ENCODE results near the gene ZMYND15. TPM values are rescaled to one million over a fixed set of nuclear protein-coding genes. Genes with fewer than 3 reads are reported as not detected.

Gene ZMYND15
- total and polyA plus RNA-seq, 2 of the 13 experiments (the other 11 are each of a cell fraction or from before 2014, with no cell fraction given) = 0.24 to 2.7 TPM

DNA sequence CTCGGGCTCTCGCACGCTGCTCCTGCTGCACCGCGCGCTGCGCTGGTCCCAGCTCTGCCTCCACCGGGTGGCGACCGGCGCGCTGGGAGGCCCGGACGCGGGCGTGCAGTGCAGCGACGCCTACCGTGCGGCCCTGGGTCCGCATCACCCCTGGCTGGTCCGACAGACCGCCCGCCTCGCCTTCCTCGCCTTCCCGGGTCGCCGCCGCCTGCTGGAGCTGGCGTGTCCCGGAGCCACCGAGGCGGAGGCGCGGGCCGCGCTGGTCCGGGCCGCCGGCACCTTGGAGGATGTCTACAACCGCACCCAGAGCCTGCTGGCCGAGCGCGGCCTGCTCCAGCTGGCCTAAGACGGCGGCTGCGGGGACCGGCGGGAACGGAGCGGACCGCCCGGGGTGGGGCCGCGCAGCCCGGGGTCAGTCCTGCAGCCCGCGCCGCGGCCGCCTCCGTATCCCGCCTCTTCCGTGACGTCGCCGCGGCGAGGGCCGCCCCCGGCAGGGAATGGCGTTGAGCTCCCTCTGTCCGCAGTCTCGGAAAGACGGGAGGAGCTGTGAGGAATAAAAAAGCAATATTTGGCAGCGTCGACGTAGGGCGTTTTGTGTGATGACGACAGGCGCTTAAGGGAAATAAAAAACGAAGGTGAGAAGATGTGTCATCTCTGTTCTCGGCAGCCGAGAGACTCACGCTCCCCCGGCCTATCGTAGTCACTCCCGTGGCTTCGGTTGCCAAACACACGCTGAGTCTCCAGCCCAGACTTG is 50.5 kb downstream of the ZMYND15 start (continued):
- TF ChIP-seq ZNF556 (CRISPR knock-in tag; IDR thresholded peaks at IDR 0.05; ENCODE audit: borderline replicate concordance) (peak; percentile 61), YEATS2 (CRISPR knock-in tag; IDR thresholded peaks at IDR 0.05; ENCODE audit: borderline replicate concordance) (no peak), SKI (IDR thresholded peaks at IDR 0.05; ENCODE audit: partially characterized antibody) (peak; percentile 73), RBM39 (IDR thresholded peaks at IDR 0.05; ENCODE audit: low read depth, low read length, poor library complexity, severe bottlenecking) (no peak), KDM3A (CRISPR knock-in tag; IDR thresholded peaks at IDR 0.05; ENCODE audit: low read depth) (no peak; the same call in 1 of the 2 replicates), REXO4 (CRISPR knock-in tag; IDR thresholded peaks at IDR 0.05; ENCODE audit: borderline replicate concordance) (no peak), ZNF749 (CRISPR knock-in tag; IDR thresholded peaks at IDR 0.05; ENCODE audit: borderline replicate concordance) (0 out of 2 replicates have a peak, but pooled peaks have one; percentile 64), GATA4 (IDR thresholded peaks at IDR 0.05; ENCODE audit: borderline replicate concordance, low read depth) (no peak), ESRRA (CRISPR knock-in tag; IDR thresholded peaks at IDR 0.05; ENCODE audit: low read depth) (0 out of 2 replicates have a peak, but pooled peaks have one; percentile 13), EP300 (IDR thresholded peaks at IDR 0.05; ENCODE audit: low read depth in 2 of 2, low read length in 2 of 2) (no peak), EP300 (CRISPR knock-in tag; IDR thresholded peaks at IDR 0.05; ENCODE audit: borderline replicate concordance) (no peak), ATF1 (CRISPR knock-in tag; IDR thresholded peaks at IDR 0.05) (no peak), ZNF577 (CRISPR knock-in tag; IDR thresholded peaks at IDR 0.05; ENCODE audit: borderline replicate concordance, low read depth) (no peak), NONO (IDR thresholded peaks at IDR 0.05) (no peak), NONO (CRISPR knock-in tag; conservative IDR thresholded peaks at IDR 0.05) (peak; percentile 87)
- TF ChIP-seq, protein P1, sequence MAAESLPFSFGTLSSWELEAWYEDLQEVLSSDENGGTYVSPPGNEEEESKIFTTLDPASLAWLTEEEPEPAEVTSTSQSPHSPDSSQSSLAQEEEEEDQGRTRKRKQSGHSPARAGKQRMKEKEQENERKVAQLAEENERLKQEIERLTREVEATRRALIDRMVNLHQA (CRISPR knock-in tag; IDR thresholded peaks at IDR 0.05) = no peak
- TF ChIP-seq, protein P2, sequence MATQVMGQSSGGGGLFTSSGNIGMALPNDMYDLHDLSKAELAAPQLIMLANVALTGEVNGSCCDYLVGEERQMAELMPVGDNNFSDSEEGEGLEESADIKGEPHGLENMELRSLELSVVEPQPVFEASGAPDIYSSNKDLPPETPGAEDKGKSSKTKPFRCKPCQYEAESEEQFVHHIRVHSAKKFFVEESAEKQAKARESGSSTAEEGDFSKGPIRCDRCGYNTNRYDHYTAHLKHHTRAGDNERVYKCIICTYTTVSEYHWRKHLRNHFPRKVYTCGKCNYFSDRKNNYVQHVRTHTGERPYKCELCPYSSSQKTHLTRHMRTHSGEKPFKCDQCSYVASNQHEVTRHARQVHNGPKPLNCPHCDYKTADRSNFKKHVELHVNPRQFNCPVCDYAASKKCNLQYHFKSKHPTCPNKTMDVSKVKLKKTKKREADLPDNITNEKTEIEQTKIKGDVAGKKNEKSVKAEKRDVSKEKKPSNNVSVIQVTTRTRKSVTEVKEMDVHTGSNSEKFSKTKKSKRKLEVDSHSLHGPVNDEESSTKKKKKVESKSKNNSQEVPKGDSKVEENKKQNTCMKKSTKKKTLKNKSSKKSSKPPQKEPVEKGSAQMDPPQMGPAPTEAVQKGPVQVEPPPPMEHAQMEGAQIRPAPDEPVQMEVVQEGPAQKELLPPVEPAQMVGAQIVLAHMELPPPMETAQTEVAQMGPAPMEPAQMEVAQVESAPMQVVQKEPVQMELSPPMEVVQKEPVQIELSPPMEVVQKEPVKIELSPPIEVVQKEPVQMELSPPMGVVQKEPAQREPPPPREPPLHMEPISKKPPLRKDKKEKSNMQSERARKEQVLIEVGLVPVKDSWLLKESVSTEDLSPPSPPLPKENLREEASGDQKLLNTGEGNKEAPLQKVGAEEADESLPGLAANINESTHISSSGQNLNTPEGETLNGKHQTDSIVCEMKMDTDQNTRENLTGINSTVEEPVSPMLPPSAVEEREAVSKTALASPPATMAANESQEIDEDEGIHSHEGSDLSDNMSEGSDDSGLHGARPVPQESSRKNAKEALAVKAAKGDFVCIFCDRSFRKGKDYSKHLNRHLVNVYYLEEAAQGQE (IDR thresholded peaks at IDR 0.05; ENCODE audit: borderline replicate concordance in 1 of 2, low read depth in 1 of 2, low read length in 2 of 2) = no peak
- TF ChIP-seq, protein P3, sequence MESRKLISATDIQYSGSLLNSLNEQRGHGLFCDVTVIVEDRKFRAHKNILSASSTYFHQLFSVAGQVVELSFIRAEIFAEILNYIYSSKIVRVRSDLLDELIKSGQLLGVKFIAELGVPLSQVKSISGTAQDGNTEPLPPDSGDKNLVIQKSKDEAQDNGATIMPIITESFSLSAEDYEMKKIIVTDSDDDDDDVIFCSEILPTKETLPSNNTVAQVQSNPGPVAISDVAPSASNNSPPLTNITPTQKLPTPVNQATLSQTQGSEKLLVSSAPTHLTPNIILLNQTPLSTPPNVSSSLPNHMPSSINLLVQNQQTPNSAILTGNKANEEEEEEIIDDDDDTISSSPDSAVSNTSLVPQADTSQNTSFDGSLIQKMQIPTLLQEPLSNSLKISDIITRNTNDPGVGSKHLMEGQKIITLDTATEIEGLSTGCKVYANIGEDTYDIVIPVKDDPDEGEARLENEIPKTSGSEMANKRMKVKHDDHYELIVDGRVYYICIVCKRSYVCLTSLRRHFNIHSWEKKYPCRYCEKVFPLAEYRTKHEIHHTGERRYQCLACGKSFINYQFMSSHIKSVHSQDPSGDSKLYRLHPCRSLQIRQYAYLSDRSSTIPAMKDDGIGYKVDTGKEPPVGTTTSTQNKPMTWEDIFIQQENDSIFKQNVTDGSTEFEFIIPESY (CRISPR knock-in tag; IDR thresholded peaks at IDR 0.05) = no peak
- TF ChIP-seq, protein P4, sequence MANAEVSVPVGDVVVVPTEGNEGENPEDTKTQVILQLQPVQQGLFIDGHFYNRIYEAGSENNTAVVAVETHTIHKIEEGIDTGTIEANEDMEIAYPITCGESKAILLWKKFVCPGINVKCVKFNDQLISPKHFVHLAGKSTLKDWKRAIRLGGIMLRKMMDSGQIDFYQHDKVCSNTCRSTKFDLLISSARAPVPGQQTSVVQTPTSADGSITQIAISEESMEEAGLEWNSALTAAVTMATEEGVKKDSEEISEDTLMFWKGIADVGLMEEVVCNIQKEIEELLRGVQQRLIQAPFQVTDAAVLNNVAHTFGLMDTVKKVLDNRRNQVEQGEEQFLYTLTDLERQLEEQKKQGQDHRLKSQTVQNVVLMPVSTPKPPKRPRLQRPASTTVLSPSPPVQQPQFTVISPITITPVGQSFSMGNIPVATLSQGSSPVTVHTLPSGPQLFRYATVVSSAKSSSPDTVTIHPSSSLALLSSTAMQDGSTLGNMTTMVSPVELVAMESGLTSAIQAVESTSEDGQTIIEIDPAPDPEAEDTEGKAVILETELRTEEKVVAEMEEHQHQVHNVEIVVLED (CRISPR knock-in tag; IDR thresholded peaks at IDR 0.05; ENCODE audit: borderline replicate concordance) = no peak
- TF ChIP-seq, protein P5, sequence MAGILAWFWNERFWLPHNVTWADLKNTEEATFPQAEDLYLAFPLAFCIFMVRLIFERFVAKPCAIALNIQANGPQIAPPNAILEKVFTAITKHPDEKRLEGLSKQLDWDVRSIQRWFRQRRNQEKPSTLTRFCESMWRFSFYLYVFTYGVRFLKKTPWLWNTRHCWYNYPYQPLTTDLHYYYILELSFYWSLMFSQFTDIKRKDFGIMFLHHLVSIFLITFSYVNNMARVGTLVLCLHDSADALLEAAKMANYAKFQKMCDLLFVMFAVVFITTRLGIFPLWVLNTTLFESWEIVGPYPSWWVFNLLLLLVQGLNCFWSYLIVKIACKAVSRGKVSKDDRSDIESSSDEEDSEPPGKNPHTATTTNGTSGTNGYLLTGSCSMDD (CRISPR knock-in tag; IDR thresholded peaks at IDR 0.05) = no peak
